Transverse colon (tissue), 4 donors: ENCODE measurements around the gene GRAMD1B.

Experiments
- POLR2AphosphoS5 ChIP-seq, 3 donors: sonication (generic); formaldehyde crosslinking; IDR thresholded peaks; one replicate each; pipeline ENCODE4 v1.6.1; 2016; ENCODE audit warnings: antibody characterized with exemption in 3 of 3
- TF ChIP-seq, protein P1 (sequence below), 5 experiments: fragments of 200-600 bp in 3 of 5; fragments of 450-650 bp in 2 of 5; sonication (generic) in 3 of 5; IDR thresholded peaks; 1 replicate in 2 of 5; 2 replicates in 3 of 5; pipeline ENCODE4 v1.5.1; 2016 to 2017; ENCODE audit warnings: antibody characterized with exemption in 5 of 5, inconsistent platforms in 3 of 5, mild to moderate bottlenecking in 2 of 5, moderate library complexity in 1 of 5

DNA sequence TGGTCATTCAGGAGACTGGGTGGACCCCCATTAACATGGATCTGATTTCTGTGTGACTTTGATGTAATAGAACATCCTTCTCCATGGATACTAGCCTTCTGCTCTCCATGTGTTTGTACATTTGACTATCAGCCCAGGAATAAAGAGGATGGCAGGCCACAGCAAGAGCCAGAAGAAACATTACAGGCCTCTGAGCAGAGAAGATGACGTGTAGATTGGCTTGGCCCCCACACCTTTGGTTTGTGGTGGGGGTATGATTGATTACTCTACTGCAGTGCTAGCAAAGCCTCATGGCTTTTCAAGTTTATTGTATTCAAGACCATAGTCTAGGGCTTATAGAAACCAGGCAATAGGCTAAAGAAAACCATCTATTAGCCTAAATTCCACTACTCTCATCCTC is 77.0 kb downstream of the GRAMD1B start:
- TF ChIP-seq, protein P1, sequence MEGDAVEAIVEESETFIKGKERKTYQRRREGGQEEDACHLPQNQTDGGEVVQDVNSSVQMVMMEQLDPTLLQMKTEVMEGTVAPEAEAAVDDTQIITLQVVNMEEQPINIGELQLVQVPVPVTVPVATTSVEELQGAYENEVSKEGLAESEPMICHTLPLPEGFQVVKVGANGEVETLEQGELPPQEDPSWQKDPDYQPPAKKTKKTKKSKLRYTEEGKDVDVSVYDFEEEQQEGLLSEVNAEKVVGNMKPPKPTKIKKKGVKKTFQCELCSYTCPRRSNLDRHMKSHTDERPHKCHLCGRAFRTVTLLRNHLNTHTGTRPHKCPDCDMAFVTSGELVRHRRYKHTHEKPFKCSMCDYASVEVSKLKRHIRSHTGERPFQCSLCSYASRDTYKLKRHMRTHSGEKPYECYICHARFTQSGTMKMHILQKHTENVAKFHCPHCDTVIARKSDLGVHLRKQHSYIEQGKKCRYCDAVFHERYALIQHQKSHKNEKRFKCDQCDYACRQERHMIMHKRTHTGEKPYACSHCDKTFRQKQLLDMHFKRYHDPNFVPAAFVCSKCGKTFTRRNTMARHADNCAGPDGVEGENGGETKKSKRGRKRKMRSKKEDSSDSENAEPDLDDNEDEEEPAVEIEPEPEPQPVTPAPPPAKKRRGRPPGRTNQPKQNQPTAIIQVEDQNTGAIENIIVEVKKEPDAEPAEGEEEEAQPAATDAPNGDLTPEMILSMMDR (IDR thresholded peaks at IDR 0.05) = no peak
- no peak for TF ChIP-seq POLR2AphosphoS5 (IDR thresholded peaks at IDR 0.05)
